BE2C (cell line): ENCODE measurements around the gene CDH23.

Experiments
- DNase-seq: peaks from one replicate; pipeline ENCODE4 v3.0.0-alpha.2; 2020
- H3K27me3 ChIP-seq: fragments of 250-450 bp; sonication (Bioruptor Pico); 2 replicates; pipeline ENCODE4 v1.5.1; 2020; ENCODE audit warnings: mild to moderate bottlenecking
- H3K36me3 ChIP-seq: fragments of 250-450 bp; sonication (Bioruptor Pico); 2 replicates; pipeline ENCODE4 v1.5.1; 2020; ENCODE audit warnings: mild to moderate bottlenecking
- H3K4me1 ChIP-seq: fragments of 250-450 bp; sonication (Bioruptor Pico); 2 replicates; pipeline ENCODE4 v1.5.1; 2020
- H3K4me3 ChIP-seq: 2 replicates; pipeline ENCODE4 v1.5.1; 2011; ENCODE audit warnings: low read depth, low read length
- H3K9me3 ChIP-seq: fragments of 250-450 bp; sonication (Bioruptor Pico); 2 replicates; pipeline ENCODE4 v1.5.1; 2020
- CTCF ChIP-seq: IDR thresholded peaks from 2 replicates; pipeline ENCODE4 v1.5.1; 2012; ENCODE audit warnings: mild to moderate bottlenecking, low read depth, low read length

CDH23 gene

GRCh38 chr10:71745664-71746250, 349.0 kb downstream of the CDH23 start:
- no peak for TF ChIP-seq CTCF
- Histone ChIP-seq H3K4me3 (no peak overlapping the region), H3K27me3 (no peaks in the 10 kb centered on the region), H3K36me3 (no peaks in the 10 kb centered on the region), H3K9me3 (no peaks in the 10 kb centered on the region), H3K4me1 (no peaks in the 10 kb centered on the region; the same call in 1 of the 2 replicates)
- no peak for DNase-seq

- peak; percentile 43 for DNase-seq
- no peaks in the 10 kb centered on the region; the same call in 1 of the 2 replicates for H3K4me1 ChIP-seq
- no peak overlapping the region for H3K4me3 ChIP-seq
- H3K9me3 ChIP-seq = no peaks in the 10 kb centered on the region
- H3K36me3 ChIP-seq = no peaks in the 10 kb centered on the region
- peak; percentile 41 for TF ChIP-seq CTCF
- no peaks in the 10 kb centered on the region for H3K27me3 ChIP-seq
Measured at GRCh38 chr10:71746344-71747037, 349.8 kb downstream of the CDH23 start.

- no peak for DNase-seq
- TF ChIP-seq CTCF = no peak
- H3K36me3 ChIP-seq = no peaks in the 10 kb centered on the region
- no peaks in the 10 kb centered on the region for H3K27me3 ChIP-seq
- no peaks in the 10 kb centered on the region for H3K9me3 ChIP-seq
- no peaks in the 10 kb centered on the region; the same call in 1 of the 2 replicates for H3K4me1 ChIP-seq
- no peak overlapping the region for H3K4me3 ChIP-seq
Measured at GRCh38 chr10:71747039-71747531, 350.4 kb downstream of the CDH23 start.

DNA sequence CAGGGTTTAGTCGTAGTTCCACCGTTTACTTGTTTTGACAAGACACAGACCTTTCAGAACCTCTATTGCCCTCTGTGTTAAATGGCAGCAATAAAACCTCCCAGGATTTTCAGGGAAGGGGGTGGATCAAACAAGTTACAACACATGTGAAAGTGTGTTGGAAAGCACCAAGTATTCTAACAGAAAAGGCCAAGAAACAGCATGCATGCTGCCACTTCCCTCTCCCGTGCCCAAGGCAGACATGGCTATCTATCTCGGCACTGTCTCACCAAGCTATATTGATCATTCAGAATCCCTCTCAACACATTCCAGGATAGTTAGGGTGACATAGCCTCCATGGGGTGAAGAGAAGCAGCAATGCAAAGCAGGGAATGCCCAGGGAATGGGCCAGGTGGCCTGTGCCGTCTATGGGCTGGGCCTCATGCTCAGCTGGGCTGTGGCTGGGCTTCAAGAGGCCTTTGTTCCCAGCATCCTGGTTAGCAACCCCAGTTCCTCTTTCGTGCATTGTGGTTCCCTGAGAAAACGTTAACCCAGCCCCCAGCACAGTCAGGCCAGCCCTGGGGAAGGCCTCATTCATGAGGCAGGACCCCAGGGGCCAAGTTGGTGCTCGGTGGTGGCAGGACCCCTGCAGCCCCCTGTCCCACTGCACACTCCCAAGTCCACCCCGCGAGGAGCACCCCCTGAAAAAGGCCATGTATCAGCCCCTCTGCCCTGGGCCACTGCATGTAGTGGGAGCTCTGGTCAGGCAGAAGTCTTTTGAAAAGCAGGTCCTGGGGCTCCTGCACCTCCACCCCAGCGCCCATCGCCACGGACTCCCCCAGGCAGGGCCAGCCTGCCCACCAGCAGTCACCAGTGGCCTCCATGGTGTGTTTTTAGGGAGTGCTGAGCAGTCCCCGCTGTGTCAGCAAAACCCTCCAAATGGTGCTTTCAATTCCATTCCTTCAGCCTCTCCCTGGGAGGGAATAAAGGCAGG, 351.1 kb downstream of the CDH23 start:
- no peak for TF ChIP-seq CTCF
- DNase-seq = no peak
- Histone ChIP-seq H3K4me1 (no peaks in the 10 kb centered on the region; the same call in 1 of the 2 replicates), H3K27me3 (no peaks in the 10 kb centered on the region), H3K36me3 (no peaks in the 10 kb centered on the region), H3K4me3 (no peak overlapping the region), H3K9me3 (no peaks in the 10 kb centered on the region)

DNA sequence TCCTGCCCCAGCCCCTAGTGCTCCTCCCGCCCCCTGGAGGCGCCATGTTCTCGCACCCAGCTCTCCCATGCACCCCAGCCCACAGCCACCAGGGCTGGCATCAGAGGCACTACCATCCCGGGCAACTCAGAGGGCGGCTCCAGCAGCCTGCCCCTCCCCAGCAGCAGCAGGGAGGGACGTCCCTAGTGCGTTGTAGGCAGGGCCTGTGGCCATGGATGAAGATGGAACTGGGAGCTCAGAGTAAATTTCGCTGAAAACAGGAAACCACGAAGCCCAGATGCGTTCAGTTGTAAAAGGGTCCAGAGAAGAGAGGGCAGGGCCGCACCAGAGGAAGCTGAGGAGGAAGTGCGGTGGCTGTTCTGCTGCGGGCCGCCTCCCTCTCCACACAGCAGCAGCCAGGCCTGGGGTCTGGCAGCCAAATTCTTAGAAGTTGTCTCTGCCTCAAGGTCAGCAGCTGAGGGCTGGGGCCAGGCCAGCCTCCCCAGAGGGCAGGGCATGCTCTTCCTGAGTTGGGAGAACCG, 352.0 kb downstream of the CDH23 start:
- no peak overlapping the region for H3K4me3 ChIP-seq
- DNase-seq = no peak

More for the DNA sequence above, 352.0 kb downstream of the CDH23 start:
- no peak for TF ChIP-seq CTCF
- no peaks in the 10 kb centered on the region for H3K36me3 ChIP-seq
- no peaks in the 10 kb centered on the region; the same call in 1 of the 2 replicates for H3K4me1 ChIP-seq
- no peaks in the 10 kb centered on the region for H3K27me3 ChIP-seq
- no peaks in the 10 kb centered on the region for H3K9me3 ChIP-seq
